Osteoblast (primary cell): ENCODE data around the gene SLC25A30. TPM values are rescaled to one million over a fixed set of nuclear protein-coding genes. Genes with fewer than 3 reads are reported as not detected.

Source experiments
- DNase-seq: peaks from one replicate; pipeline ENCODE4 v3.0.0; 2011; ENCODE audit warnings: low spot score, mixed read lengths; ENCODE audit not compliant: insufficient read length; ENCODE audit errors: missing footprints
- H2AFZ ChIP-seq: 2 replicates; pipeline ENCODE4 v1.6.0; 2011; ENCODE audit warnings: mild to moderate bottlenecking, low read length
- H3K27ac ChIP-seq: 2 replicates; pipeline ENCODE4 v1.5.1; 2011; ENCODE audit warnings: mild to moderate bottlenecking, low read depth, low read length, moderate library complexity
- H3K27me3 ChIP-seq: 2 replicates; pipeline ENCODE4 v1.6.0; 2012; ENCODE audit warnings: mild to moderate bottlenecking, control low read depth, inconsistent platforms, low read length, moderate library complexity; ENCODE audit not compliant: insufficient read depth
- H3K36me3 ChIP-seq: 2 replicates; pipeline ENCODE4 v1.5.1; 2011; ENCODE audit warnings: mild to moderate bottlenecking, low read length, control low read depth, moderate library complexity; ENCODE audit not compliant: insufficient read depth
- H3K4me1 ChIP-seq: 2 replicates; pipeline ENCODE4 v1.5.1; 2011; ENCODE audit warnings: mild to moderate bottlenecking, low read length, control low read depth, moderate library complexity; ENCODE audit not compliant: insufficient read depth
- H3K4me2 ChIP-seq: 2 replicates; pipeline ENCODE4 v1.6.0; 2011; ENCODE audit warnings: mild to moderate bottlenecking, low read length; ENCODE audit not compliant: insufficient read depth
- H3K4me3 ChIP-seq: fragments of 200-600 bp; sonication (generic); 3 replicates; pipeline ENCODE4 v1.5.1; 2012; ENCODE audit warnings: mild to moderate bottlenecking, low read length, inconsistent platforms; ENCODE audit not compliant: insufficient read depth
- H3K79me2 ChIP-seq: 2 replicates; pipeline ENCODE4 v1.6.0; 2012; ENCODE audit warnings: mild to moderate bottlenecking, low read length, control low read depth, inconsistent platforms; ENCODE audit not compliant: insufficient read depth
- H3K9me3 ChIP-seq: 2 replicates; pipeline ENCODE4 v1.5.1; 2011; ENCODE audit warnings: low read depth, low read length, control low read depth
- H4K20me1 ChIP-seq: 2 replicates; pipeline ENCODE4 v1.6.0; 2012; ENCODE audit warnings: mild to moderate bottlenecking, low read length, control low read depth; ENCODE audit not compliant: insufficient read depth
- total RNA-seq: library from RNA; depleted of rRNA; stranded (reverse); fragments of >200 nt; gene quantifications from 2 replicates; pipeline ENCODE4 v1.2.3, GENCODE V29; 2012
- TF ChIP-seq, protein P1 (sequence below): IDR thresholded peaks from 2 replicates; pipeline ENCODE4 v1.5.1; 2011; ENCODE audit warnings: mild to moderate bottlenecking, low read depth, low read length, moderate library complexity; ENCODE audit errors: extremely low read depth

SLC25A30 gene
- total RNA-seq, 1 donor, result 11.2 TPM

DNA sequence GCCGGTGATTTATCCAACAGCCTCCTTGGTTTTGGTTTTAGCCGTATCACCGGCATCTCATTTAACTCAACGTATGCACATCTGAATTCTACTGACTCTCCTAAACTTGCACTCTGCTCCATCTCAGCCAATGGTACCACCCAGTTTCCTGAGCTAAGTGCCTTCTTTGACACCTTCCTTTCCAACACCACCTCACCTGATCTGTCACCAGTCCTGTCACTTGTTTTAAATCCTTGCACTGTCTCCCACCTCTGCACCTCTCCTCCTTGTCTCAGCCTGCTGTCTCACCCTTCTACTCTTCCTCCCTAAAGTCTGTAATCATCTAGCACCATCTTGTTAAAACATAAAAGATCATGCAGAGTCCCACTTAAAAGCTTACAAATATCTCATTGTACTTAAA is 49.1 kb downstream of the SLC25A30 start:
- Histone ChIP-seq H3K4me3 (no peak overlapping the region), H3K4me2 (no peak overlapping the region), H3K27me3 (no peaks in the 10 kb centered on the region), H3K79me2 (no peaks in the 10 kb centered on the region), H3K9me3 (no peaks in the 10 kb centered on the region), H3K27ac (no peak overlapping the region), H2AFZ (no peak overlapping the region), H4K20me1 (peaks cover 3% of the 10 kb centered on the region), H3K4me1 (peaks cover 7% of the 10 kb centered on the region), H3K36me3 (peaks cover 5% of the 10 kb centered on the region)
- DNase-seq, result no peak
- TF ChIP-seq, protein P1, sequence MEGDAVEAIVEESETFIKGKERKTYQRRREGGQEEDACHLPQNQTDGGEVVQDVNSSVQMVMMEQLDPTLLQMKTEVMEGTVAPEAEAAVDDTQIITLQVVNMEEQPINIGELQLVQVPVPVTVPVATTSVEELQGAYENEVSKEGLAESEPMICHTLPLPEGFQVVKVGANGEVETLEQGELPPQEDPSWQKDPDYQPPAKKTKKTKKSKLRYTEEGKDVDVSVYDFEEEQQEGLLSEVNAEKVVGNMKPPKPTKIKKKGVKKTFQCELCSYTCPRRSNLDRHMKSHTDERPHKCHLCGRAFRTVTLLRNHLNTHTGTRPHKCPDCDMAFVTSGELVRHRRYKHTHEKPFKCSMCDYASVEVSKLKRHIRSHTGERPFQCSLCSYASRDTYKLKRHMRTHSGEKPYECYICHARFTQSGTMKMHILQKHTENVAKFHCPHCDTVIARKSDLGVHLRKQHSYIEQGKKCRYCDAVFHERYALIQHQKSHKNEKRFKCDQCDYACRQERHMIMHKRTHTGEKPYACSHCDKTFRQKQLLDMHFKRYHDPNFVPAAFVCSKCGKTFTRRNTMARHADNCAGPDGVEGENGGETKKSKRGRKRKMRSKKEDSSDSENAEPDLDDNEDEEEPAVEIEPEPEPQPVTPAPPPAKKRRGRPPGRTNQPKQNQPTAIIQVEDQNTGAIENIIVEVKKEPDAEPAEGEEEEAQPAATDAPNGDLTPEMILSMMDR, result no peak

DNA sequence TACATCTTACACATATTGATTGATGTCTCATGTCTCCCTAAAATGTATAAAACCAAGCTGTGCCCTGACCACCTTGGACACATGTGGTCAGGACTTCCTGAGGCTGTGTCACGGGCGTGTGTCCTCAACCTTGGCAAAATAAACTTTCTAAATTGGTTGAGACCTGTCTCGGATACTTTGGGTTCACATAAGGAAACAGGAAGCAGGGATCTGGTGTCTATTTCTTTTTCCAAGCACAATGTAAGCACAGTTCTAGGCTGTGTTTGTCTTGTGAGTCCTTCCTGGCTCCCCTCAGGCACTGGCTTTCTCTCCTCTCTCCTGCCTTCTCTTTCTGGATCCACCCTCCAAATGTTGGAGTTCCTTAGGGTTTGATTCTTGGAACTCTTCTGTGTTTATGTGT is 49.6 kb downstream of the SLC25A30 start:
- no peak overlapping the region for H3K27ac ChIP-seq
- no peaks in the 10 kb centered on the region for H3K9me3 ChIP-seq
- no peak overlapping the region for H3K4me2 ChIP-seq
- peaks cover 7% of the 10 kb centered on the region for H3K4me1 ChIP-seq
- H3K4me3 ChIP-seq, result no peak overlapping the region
- TF ChIP-seq, protein P1, result no peak
- H3K27me3 ChIP-seq, result no peaks in the 10 kb centered on the region
- H3K79me2 ChIP-seq, result no peaks in the 10 kb centered on the region
- DNase-seq, result no peak
- peaks cover 8% of the 10 kb centered on the region for H3K36me3 ChIP-seq
- H2AFZ ChIP-seq, result no peak overlapping the region
- H4K20me1 ChIP-seq, result peaks cover 3% of the 10 kb centered on the region

DNA sequence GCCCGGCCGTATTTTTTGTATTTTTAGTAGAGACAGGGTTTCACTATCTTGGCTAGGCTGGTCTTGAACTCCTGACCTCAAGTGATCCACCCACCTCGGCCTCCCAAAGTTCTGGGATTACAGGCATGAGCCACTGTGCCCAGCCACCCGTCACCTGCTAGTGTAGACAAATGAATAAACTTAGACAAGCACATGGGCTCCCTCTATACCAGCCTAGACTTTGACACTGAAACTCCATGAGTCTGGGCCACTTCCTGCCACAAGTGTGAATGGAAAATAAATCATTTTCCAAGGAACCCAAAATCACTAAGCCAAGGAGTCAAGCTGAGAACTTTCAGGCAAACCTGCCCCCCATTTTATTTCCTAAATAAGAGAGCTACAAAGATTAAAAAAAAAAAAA is 50.2 kb downstream of the SLC25A30 start:
- no peak for DNase-seq
- no peaks in the 10 kb centered on the region for H3K27me3 ChIP-seq
- no peak overlapping the region for H2AFZ ChIP-seq
- H3K9me3 ChIP-seq, result no peaks in the 10 kb centered on the region
- H3K4me1 ChIP-seq, result peaks cover 7% of the 10 kb centered on the region
- H4K20me1 ChIP-seq, result peaks cover 3% of the 10 kb centered on the region
- H3K79me2 ChIP-seq, result no peaks in the 10 kb centered on the region
- peaks cover 11% of the 10 kb centered on the region for H3K36me3 ChIP-seq
- TF ChIP-seq, protein P1, result no peak
- H3K4me3 ChIP-seq, result no peak overlapping the region
- no peak overlapping the region for H3K4me2 ChIP-seq
- no peak overlapping the region for H3K27ac ChIP-seq

DNA sequence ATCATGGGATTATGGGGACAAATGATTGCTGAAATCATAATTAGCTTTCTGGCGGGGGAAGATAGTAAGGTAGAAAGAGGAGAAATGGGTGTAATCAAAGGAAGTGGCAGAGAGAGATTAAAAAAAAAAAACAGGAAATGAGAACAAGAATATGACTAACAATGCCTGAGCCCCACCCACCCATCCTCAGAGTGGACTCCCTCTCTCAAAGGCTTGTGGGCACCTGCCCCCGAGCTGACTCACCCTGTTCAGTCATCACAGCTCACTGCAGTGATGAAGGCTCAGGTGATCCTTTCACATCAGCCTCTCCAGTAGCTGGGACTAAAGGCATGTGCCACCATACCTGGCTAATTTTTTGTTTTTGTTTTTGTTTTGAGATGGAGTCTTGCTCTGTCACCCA is 50.8 kb downstream of the SLC25A30 start:
- peaks cover 7% of the 10 kb centered on the region for H3K4me1 ChIP-seq
- TF ChIP-seq, protein P1, result no peak
- H3K4me3 ChIP-seq, result no peak overlapping the region

More for the DNA sequence above, 50.8 kb downstream of the SLC25A30 start:
- Histone ChIP-seq H2AFZ (no peak overlapping the region), H4K20me1 (peaks cover 3% of the 10 kb centered on the region), H3K4me2 (no peak overlapping the region), H3K27ac (no peak overlapping the region), H3K36me3 (peaks cover 17% of the 10 kb centered on the region), H3K9me3 (no peaks in the 10 kb centered on the region), H3K27me3 (no peaks in the 10 kb centered on the region), H3K79me2 (no peaks in the 10 kb centered on the region)
- DNase-seq, result peak; percentile 93
